Activated T-cell treated with anti-CD3 and anti-CD28 coated beads for 4 hours (primary cell): ENCODE data around the gene SNN.

Experiments
- DNase-seq: peaks from one replicate; pipeline ENCODE4 v3.0.0-alpha.2; 2020

SNN gene

DNA sequence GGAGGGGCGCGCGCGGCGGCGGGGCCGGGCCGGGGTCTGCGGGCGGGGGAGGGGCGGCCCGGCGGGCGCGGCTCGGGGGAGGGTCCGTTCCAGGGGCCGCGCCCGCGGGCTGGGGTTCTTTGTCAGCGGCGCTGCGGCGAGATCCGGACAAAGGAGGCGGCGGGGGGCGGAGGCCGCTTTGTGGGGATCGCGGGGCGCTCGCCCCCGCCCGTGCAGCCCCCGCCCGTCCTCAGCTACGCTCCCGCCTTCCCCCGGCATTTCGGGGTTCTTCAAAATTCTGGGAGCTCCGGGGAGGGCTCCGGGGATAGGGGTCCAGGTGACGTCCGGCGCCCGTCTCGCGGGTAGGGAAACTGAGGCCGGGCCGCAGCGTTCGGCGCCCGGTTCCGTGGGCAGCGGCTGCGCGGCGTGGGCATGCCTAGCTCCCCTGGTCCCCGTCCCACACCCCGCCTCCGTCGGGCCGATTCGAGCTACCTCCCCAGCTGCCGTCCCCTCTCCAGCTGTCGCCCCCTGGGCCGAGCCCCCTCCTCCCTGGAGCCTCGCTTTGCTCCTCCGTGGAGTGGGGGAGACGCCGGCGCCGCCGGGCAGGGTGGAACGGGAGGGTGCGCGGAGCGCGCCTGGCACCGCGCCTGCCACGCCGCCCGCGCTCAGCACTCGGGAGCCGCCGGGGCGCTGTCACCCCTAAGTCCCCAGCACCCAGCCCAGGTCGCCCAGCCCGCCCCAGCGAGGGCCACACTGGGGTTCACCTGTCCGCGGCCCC is 546 bp downstream of the SNN start:
- no peak for DNase-seq

DNA sequence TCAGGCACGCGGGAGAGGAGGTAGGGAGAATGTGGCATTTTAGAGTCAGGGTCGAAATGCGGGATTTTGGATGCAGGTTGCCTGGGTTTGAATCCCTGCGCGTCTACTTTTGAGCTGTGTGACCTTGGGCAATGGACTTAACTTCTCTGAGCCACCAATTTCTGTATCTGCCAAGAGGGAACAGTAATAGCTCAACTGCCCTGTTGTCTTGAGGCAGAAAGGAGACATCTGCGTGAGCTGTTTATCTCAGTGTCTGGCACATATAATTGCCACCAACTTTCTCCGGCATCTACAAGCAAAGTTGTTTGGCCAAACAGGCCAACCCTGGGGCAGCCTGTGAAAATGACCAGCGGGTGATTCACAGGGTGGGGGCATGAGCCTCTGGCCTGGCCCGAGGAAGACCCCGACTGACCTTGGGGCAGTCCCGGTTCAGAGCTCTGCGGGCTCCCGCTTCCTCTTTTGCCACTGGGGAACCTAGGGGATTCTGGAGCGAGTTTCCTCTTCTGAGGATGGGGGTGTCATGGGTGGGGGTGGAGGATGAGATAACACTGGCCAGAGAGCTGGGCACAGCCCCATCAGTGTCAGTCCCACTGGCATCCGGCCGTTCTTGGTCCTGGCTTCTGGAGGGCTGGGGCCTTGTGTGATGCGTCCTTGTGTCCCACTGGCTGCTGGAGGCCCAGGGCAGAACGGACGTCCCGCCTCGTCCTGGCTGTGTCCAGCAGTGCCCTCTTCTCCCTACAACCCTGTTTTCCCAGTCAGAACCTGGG is 1.3 kb downstream of the SNN start:
- no peak for DNase-seq

DNA sequence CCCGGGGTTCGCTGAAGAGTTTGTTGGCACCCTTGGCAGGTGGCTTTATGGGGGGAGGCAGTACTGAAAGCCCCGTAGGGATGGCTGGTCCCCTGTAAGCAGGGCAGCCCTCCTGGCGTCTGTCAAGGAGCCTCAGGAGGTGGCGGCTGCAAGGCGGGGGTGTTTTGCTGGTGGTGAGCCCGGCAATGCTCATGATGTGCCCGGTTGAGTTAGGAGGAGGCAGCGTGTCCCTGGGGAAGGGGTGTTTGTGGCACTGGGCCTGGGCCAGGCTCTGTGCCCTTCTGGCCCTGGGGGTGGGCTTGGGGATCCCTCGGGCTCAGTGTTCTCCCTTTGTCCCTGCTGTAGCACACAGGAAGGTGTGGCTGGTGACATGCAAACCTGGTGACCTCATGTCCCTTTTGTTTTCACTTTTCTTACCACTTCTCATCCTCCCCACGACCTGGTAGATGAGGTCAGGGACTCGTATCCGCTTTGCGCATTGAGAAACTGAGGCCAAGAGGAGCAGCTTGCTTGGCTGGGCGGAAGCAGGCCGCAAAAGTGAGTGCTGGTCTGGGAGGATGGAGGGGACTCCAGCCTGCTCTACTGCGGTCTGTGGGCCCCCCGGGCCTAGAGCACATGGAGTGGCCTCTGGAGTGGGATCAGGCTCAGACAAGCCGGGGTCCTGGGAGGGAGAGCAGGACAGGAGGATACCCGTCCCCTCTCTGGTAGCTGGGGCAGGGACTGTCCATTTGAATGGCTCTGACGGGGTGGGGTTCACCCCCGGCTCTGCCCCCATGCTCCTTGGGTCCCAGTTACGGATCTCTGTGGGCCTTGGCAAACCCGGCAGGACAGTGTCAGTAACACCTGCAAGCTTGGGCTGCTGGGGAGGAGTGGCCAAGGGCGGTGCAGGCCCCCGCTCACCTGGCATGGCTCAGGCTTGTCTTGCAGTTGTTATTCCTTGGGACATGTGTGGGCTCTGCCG is 2.2 kb downstream of the SNN start:
- DNase-seq = no peak

GRCh38 chr16:11671271-11671670 is 3.0 kb downstream of the SNN start:
- no peak for DNase-seq

DNA sequence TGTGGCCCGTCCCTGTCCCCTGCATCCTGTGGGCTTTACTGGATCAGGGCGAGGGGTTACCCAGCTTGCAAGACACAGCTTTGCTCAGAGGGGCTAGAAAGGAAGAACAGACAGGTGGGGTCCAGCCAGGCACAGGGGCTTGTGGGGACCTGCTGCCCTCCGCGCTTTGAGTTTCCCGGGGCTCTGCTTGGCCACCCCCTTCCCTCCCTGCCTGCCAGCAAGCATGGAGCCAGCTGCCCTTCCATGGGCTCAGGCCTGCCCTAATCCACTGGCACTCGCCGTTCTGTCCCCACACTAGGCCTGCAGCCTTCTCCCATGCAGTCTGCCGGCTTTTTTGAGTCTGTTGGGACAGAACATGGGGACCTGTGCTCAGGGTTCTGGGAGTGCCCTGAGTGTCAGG is 3.4 kb downstream of the SNN start:
- DNase-seq = no peak

DNA sequence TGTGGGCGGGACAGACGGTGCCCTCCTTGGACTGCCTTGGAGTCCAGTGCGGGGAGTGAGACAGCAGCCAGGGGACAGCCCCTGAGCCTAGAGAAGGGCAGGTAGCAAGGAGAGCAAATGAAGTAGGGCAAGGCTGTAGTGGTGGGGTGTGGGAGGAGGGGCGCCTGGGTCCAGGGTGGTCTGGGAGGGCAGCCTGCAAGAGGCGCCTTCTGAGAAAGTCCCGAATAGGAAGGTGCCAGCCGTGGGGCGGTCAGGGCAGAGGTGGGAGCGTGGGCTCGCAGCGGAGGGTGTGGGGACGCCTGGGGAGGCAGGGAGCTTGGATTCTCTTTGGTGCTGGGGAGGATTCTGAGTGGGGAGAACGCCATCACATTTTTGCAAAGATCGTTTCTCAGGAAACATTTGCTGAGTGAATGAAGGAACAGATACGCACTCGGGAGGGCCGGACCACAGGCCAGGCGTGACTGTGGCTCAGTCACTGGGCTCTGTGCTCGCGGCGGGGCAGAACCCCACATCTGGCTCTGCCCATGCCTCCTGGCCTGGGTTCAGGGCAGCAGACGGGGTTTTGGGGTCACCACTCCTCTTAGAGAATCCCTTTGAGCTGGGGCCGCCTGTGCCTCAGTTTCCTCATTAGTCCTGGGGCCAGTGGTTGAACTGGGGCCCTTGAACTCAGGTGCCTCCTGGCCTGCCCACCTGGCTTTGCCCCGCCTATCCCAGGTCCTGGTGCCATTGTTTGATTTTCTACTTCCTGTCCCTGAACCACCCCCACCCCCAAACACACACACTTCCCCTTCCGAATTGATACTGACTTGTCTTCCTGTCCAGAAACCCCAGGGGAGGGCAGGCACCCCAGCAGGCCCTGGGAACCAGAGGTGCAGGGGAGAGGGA is 4.2 kb downstream of the SNN start:
- DNase-seq = no peak

GRCh38 chr16:11673091-11674000 is 5.1 kb downstream of the SNN start:
- no peak for DNase-seq

GRCh38 chr16:11674001-11674817 is 6.0 kb downstream of the SNN start:
- no peak for DNase-seq

DNA sequence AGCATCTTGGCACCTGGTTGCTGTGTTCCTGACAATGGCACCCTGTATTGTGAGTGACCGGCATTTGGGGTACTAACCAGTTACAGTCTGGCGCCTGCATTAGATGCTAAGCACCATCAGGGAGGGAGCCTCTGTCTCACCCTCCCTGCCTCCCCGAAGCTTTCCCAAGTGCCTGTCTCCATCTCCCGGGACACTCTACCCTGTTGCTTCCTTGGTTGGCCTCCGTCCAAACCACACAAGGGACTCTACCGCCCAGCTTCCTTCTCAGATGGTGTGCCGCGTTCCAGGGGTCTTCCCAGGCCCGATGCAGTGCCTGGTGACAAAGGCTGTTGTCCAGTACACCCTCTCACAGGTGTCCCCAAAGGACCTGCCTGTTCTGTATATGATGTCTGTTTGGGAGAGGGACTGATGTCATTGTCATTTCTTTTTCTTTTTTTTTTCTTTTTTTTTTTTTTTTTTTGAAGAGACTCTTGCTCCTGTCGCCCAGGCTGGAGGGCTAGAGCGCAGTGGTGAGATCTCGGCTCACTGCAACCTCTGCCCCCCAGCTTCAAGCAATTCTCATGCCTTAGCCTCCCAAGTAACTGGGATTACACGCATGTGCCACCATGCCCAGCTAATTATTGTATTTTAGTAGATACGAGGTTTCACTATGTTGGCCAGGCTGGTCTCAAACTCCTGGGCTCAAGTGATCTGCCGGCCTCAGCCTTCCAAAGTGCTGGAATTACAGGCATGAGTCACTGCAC is 6.7 kb downstream of the SNN start:
- no peak for DNase-seq

- no peak for DNase-seq
These were observed 7.6 kb downstream of the SNN start for GRCh38 chr16:11675561-11676511.

DNA sequence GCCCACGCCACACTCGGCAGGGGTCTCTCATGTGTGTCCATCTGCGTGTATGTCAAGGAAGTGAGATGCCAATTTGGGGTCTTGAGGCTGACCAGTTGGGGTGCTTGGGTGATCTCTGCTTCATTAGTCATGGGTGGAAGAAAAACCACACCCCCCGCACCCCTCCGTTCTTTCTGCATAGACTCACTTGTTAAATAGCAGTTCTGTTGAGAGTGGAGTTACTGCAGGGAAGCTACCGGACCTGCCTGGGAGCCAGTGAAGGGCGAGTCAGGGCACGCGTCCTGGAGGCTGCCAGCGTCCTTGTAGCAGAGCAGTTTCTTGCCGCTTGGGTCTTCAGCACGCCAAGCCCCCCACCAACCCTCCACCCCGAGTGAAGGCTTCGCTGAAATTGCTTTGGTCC is 8.5 kb downstream of the SNN start:
- DNase-seq = no peak

GRCh38 chr16:11677451-11677951 is 9.2 kb downstream of the SNN start:
- no peak for DNase-seq

GRCh38 chr16:11677959-11678881 is 10.0 kb downstream of the SNN start:
- no peak for DNase-seq

DNA sequence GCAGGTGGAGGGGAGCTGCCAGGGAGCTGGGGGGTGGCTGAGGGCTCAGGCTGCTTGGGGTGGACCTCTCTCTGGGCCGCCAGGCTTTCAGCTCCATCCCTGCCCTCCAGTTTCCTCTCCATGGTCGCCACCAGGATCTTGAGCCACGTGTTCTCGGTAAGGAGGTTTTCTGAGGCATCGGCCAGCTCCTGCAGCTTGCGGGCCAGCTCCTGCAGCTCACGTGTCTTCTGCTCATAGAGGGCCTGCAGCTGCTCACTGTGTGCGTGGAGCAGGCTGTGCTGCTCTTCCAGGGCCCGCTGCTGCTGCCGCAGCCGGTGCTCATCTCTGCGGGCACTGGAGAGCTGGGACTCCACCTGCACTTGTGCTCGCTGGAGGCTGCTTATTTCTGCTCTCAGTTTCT is 11.0 kb downstream of the SNN start:
- DNase-seq = no peak

DNA sequence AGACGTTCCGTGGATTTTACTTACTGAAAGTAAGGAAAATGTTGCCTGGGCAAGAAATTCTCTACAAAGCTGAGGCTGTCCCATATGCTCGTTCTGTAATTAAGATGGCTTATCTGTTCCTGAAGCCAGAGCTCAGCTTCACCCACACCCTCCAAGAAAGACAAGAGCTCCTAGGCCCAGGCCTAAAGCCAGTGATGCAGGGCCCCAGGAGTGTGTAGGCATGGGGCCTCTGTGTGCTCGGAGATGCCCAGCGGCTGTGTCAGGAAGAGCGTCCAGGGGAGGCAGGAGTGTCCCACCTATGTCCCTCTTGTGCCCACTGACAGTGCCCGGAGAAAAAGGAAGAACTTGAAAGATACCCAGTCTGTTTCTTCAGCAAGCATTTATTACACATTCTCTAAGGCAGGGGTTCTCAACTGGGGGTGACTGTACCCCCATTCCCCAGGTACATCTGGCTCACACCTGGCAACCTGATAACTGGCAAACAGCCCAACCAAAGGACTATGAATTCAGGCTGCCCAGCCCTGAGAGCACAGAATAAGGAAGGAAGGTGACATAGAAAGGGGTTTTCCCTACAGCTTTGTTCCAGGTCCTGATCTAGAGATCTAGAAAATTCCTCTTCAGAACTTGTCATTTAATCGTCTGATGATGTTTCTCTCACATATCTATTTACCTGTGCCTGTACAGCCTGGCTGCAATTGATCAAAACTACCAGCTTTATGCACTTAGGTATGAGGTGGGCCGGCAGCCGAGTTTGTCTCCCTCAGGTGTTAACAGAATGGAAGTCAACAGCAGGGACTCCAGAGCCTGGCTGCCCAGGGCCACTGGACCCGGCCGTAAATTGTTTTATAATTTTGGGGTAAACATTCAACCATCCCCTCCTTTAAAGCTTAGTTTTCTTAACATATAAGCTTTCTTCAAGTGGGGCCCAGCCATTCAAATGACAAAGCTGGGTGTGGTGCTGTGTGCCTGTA is 12.0 kb downstream of the SNN start:
- no peak for DNase-seq

DNA sequence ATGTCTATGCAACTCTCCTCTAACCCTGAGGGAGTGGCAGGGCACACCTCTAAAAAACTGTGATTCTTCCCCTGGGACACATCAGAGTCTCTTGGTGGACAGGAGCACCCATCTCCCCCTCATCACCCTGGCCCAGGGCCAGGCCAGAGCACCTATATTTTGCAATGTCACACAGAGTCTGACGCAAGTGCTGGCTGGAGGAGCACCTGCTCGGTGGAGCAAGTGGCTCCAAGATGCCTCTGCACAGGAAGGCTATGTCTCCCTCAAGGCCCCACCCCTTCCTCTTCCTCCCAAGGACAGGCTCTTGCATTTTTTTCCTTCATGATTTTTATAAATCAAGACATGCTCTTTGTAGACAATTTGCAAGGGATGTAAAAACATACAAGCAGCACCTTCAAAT is 13.3 kb downstream of the SNN start:
- DNase-seq = no peak
